Gastroesophageal sphincter (tissue), 4 donors: Measurements from ENCODE around the gene OLIG1. TPM values are rescaled to one million over a fixed set of nuclear protein-coding genes. Genes with fewer than 3 reads are reported as not detected.

Source experiments
- ATAC-seq: fragments of 150-250 bp; one replicate; pipeline ENCODE4 v1.9.1; 2016; ENCODE audit warnings: mild to moderate bottlenecking, moderate library complexity
- H3K27ac ChIP-seq, 4 donors: fragments of 200-600 bp; sonication (generic) in 3 of 4; 1 replicate in 3 of 4; 2 replicates in 1 of 4; pipeline ENCODE4 v1.5.1; 2016 to 2019
- H3K27me3 ChIP-seq: fragments of 200-600 bp; sonication (generic); one replicate; pipeline ENCODE4 v1.5.1; 2019
- H3K36me3 ChIP-seq, 2 donors: fragments of 200-600 bp; sonication (generic); one replicate each; pipeline ENCODE4 v1.5.1; 2019; ENCODE audit warnings: control low read depth in 1 of 2
- H3K4me1 ChIP-seq, 3 donors: fragments of 200-600 bp; sonication (generic); 1 replicate in 2 of 3; 2 replicates in 1 of 3; pipeline ENCODE4 v1.5.1; 2016 to 2019; ENCODE audit warnings: control low read depth in 2 of 3
- H3K4me3 ChIP-seq, 2 donors: fragments of 200-600 bp; sonication (generic); one replicate each; pipeline ENCODE4 v1.5.1; 2019; ENCODE audit warnings: mild to moderate bottlenecking in 1 of 2, moderate library complexity in 1 of 2
- H3K9me3 ChIP-seq, 3 donors: fragments of 200-600 bp; sonication (generic); one replicate each; pipeline ENCODE4 v1.5.1; 2017 to 2019; ENCODE audit warnings: control low read depth in 2 of 3
- EP300 ChIP-seq: sonication (generic); formaldehyde crosslinking; IDR thresholded peaks from one replicate; pipeline ENCODE4 v1.6.1; 2017; ENCODE audit warnings: antibody characterized with exemption, mild to moderate bottlenecking
- POLR2A ChIP-seq, 2 donors: fragments of 450-650 bp; IDR thresholded peaks; one replicate each; pipeline ENCODE4 v1.6.1; 2017; ENCODE audit warnings: antibody characterized with exemption in 2 of 2, mild to moderate bottlenecking in 2 of 2, moderate library complexity in 1 of 2
- POLR2AphosphoS5 ChIP-seq: sonication (generic); formaldehyde crosslinking; IDR thresholded peaks from one replicate; pipeline ENCODE4 v1.6.1; 2017; ENCODE audit warnings: antibody characterized with exemption
- WGBS, 2 donors: methylation state at CpG; one replicate each; pipeline ENCODE4 v1.1.5; 2018; ENCODE audit warnings: low coverage in 1 of 2; 5-methylcytosine and 5-hydroxymethylcytosine counted together
- total RNA-seq, 4 donors: library from RNA; depleted of rRNA; stranded (reverse); fragments of >200 nt; gene quantifications; one replicate each; pipeline ENCODE4 v1.1.0, GENCODE V29; 2016
- TF ChIP-seq, protein P1 (sequence below), 4 experiments: fragments of 200-600 bp in 2 of 4; fragments of 450-650 bp in 2 of 4; sonication (generic) in 1 of 4; IDR thresholded peaks; one replicate each; pipeline ENCODE4 v1.5.1; 2017 to 2019; ENCODE audit warnings: antibody characterized with exemption in 4 of 4, mild to moderate bottlenecking in 2 of 4, moderate library complexity in 2 of 4

Gene OLIG1
- total RNA-seq, 4 donors from 2014 or later: not detected

GRCh38 chr21:33080776-33081175, 10.8 kb downstream of the OLIG1 start:
- Histone ChIP-seq H3K27ac (no peak overlapping the region), H3K27me3 (peaks cover 38% of the 10 kb centered on the region), H3K4me1 (no peaks in the 10 kb centered on the region), H3K36me3 (no peaks in the 10 kb centered on the region), H3K4me3 (no peak overlapping the region), H3K9me3 (no peaks in the 10 kb centered on the region)
- TF ChIP-seq EP300 (no peak), POLR2AphosphoS5 (no peak), POLR2A (IDR thresholded peaks at IDR 0.05) (no peak)
- TF ChIP-seq, protein P1, sequence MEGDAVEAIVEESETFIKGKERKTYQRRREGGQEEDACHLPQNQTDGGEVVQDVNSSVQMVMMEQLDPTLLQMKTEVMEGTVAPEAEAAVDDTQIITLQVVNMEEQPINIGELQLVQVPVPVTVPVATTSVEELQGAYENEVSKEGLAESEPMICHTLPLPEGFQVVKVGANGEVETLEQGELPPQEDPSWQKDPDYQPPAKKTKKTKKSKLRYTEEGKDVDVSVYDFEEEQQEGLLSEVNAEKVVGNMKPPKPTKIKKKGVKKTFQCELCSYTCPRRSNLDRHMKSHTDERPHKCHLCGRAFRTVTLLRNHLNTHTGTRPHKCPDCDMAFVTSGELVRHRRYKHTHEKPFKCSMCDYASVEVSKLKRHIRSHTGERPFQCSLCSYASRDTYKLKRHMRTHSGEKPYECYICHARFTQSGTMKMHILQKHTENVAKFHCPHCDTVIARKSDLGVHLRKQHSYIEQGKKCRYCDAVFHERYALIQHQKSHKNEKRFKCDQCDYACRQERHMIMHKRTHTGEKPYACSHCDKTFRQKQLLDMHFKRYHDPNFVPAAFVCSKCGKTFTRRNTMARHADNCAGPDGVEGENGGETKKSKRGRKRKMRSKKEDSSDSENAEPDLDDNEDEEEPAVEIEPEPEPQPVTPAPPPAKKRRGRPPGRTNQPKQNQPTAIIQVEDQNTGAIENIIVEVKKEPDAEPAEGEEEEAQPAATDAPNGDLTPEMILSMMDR (IDR thresholded peaks at IDR 0.05): no peak
- 42 to 43% methylated on average over 1 to 3 of the region's 3 CpGs for WGBS, 2 donors
- no peak for ATAC-seq

GRCh38 chr21:33088384-33088783, 18.4 kb downstream of the OLIG1 start:
- Histone ChIP-seq H3K9me3 (no peaks in the 10 kb centered on the region), H3K36me3 (no peaks in the 10 kb centered on the region), H3K27ac (no peak overlapping the region), H3K4me3 (no peak overlapping the region), H3K27me3 (peaks cover 36% of the 10 kb centered on the region), H3K4me1 (no peaks in the 10 kb centered on the region)
- whole genome bisulfite sequencing, 2 donors: 37 to 43% methylated on average over 4 to 5 of the region's 5 CpGs
- TF ChIP-seq, protein P1 (IDR thresholded peaks at IDR 0.05): no peak
- TF ChIP-seq POLR2AphosphoS5 (no peak), EP300 (no peak), POLR2A (IDR thresholded peaks at IDR 0.05) (no peak)
- ATAC-seq: no peak

GRCh38 chr21:33089395-33090119, 19.6 kb downstream of the OLIG1 start:
- H3K4me1 ChIP-seq: no peaks in the 10 kb centered on the region
- TF ChIP-seq POLR2AphosphoS5 (no peak), EP300 (no peak), POLR2A (IDR thresholded peaks at IDR 0.05) (no peak)
- TF ChIP-seq, protein P1 (IDR thresholded peaks at IDR 0.05): no peak
- no peak for ATAC-seq

GRCh38 chr21:33096426-33096825, 26.5 kb downstream of the OLIG1 start:
- H3K4me3 ChIP-seq: no peak overlapping the region
- TF ChIP-seq POLR2AphosphoS5 (no peak), POLR2A (IDR thresholded peaks at IDR 0.05) (no peak), EP300 (no peak)
- TF ChIP-seq, protein P1 (IDR thresholded peaks at IDR 0.05): no peak
- H3K27ac ChIP-seq: no peak overlapping the region
- peaks cover 32% of the 10 kb centered on the region for H3K27me3 ChIP-seq
- H3K4me1 ChIP-seq: no peaks in the 10 kb centered on the region
- H3K9me3 ChIP-seq: no peaks in the 10 kb centered on the region
- 16 to 36% methylated on average over 5 of the region's 5 CpGs for WGBS, 2 donors
- no peak for ATAC-seq
- no peaks in the 10 kb centered on the region for H3K36me3 ChIP-seq

More at GRCh38 chr21:33089395-33090119, 19.6 kb downstream of the OLIG1 start:
- no peak overlapping the region for H3K4me3 ChIP-seq
- H3K9me3 ChIP-seq: no peaks in the 10 kb centered on the region
- WGBS, 2 donors: 63 to 79% methylated on average over 3 to 4 of the region's 4 CpGs
- H3K27me3 ChIP-seq: peaks cover 36% of the 10 kb centered on the region
- H3K27ac ChIP-seq: no peak overlapping the region
- no peaks in the 10 kb centered on the region for H3K36me3 ChIP-seq

DNA sequence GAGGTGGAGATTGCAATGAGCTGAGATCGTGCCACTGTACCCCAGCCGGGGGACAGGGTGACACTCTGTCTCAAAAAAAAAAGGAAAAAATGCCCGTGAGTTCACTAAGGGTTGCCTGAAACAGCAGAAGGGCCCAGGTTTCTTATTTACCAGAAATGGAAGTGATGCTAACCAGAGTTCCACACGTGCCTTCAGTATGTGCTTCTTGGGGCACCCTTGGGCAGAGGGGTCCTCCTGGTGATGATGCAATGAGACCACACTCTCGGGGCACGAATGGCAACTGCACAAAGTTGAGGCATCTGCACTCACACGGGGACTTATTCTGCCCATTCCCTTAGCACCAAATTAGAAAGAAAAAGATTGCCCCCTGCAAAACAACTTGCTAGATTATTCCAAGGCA, 29.2 kb downstream of the OLIG1 start:
- Histone ChIP-seq H3K4me1 (no peaks in the 10 kb centered on the region), H3K27ac (no peak overlapping the region), H3K4me3 (no peak overlapping the region), H3K27me3 (peaks cover 43% of the 10 kb centered on the region), H3K36me3 (no peaks in the 10 kb centered on the region), H3K9me3 (no peaks in the 10 kb centered on the region)
- WGBS, 2 donors: 70 to 88% methylated on average over 4 to 5 of the region's 7 CpGs
- ATAC-seq: no peak
- TF ChIP-seq POLR2AphosphoS5: no peak
